GM04504 (cell line): Measurements from ENCODE around the gene UBXN7.
"Not testable (repeated sequence)": the region's sequence is repeated elsewhere in the genome, so short reads cannot be mapped to it uniquely, and the experiment has no call there.

Experiments used
- DNase-seq: peaks from one replicate; pipeline ENCODE4 v3.0.0-alpha.2; 2012; ENCODE audit warnings: low read depth

Gene UBXN7, protein sequence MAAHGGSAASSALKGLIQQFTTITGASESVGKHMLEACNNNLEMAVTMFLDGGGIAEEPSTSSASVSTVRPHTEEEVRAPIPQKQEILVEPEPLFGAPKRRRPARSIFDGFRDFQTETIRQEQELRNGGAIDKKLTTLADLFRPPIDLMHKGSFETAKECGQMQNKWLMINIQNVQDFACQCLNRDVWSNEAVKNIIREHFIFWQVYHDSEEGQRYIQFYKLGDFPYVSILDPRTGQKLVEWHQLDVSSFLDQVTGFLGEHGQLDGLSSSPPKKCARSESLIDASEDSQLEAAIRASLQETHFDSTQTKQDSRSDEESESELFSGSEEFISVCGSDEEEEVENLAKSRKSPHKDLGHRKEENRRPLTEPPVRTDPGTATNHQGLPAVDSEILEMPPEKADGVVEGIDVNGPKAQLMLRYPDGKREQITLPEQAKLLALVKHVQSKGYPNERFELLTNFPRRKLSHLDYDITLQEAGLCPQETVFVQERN

DNA sequence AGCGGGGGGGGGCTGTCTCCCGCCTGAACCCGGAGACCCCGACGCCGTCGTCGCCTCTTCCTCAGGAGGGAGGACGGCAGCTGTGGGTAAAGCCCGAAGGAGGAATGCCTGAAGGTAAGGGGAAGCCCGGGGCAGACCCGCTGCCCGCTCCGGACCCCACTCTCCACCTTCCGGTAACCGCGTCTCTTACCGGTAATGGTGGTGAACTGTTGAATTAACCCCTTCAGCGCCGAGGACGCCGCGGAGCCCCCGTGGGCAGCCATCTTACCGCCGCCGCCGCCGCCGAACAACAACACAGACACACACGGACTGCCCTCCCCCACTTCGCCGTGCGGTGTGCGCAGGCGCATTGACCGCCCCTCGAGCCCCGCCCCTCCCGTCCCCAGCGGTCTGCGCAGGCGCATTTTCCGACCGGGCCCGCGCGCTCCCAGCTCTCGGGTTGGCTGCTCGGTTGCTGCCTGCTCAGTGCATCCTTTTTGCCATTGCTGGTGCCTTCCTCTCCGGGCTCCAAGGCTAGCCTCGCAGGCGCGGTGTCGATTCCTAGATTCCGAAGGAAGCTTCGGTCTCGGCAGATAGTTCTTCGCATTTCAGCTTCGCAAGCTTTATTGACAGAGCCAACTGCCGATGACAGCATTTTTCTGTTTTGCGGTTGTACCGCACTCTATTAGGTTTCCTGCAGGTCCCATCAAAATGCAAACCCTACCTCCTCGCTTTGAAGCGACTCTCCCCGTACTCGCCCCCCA, at the start of gene UBXN7:
Gene UBXN7, minus strand, starts transcription at position 291 of the 743 bp plus-strand sequence. Its CDS starts 28 bp downstream, at position 263.
- DNase-seq: peak; percentile 85

GRCh38 chr3:196477678-196478077, 45.5 kb upstream of the UBXN7 start:
- no peak for DNase-seq

GRCh38 chr3:196472286-196472685, 40.1 kb upstream of the UBXN7 start:
- no peak for DNase-seq

DNA sequence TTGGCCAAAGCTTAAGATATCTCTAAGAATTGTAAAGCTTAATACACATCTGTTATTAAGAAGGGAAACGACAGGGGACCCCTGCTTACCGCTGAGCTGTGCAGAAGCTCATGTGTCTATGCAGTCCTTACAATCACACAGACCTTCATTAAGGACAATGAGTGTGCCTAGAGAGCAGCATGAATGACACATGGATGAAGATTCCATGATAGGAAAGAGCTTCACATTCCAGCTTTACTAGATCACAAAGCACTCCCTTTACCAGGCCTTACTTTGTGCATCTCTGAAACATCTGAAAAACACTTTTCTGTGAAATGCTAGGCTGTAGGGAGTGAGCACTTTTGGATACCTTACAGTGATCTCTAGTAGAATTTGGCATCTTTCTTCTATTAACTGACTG, 39.3 kb upstream of the UBXN7 start:
- peak; percentile 11 for DNase-seq

- DNase-seq: not testable (repeated sequence)
Measured at GRCh38 chr3:196470182-196470581, 38.0 kb upstream of the UBXN7 start.

- no peak for DNase-seq
Measured at GRCh38 chr3:196463804-196464203, 31.6 kb upstream of the UBXN7 start.

DNA sequence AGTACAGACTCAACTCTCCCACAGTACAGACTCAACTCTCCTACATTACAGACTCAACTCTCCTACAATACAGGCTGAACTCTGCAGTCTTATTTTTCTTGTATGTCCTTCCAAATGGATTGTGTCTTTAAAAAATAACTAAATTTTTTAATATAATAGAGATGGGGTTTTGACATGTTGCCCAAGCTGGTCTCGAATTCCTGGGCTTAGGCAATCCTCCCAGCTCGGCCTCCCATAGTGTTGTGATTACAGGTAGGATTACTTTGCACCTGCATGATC, 31.2 kb upstream of the UBXN7 start:
- no peak for DNase-seq

DNA sequence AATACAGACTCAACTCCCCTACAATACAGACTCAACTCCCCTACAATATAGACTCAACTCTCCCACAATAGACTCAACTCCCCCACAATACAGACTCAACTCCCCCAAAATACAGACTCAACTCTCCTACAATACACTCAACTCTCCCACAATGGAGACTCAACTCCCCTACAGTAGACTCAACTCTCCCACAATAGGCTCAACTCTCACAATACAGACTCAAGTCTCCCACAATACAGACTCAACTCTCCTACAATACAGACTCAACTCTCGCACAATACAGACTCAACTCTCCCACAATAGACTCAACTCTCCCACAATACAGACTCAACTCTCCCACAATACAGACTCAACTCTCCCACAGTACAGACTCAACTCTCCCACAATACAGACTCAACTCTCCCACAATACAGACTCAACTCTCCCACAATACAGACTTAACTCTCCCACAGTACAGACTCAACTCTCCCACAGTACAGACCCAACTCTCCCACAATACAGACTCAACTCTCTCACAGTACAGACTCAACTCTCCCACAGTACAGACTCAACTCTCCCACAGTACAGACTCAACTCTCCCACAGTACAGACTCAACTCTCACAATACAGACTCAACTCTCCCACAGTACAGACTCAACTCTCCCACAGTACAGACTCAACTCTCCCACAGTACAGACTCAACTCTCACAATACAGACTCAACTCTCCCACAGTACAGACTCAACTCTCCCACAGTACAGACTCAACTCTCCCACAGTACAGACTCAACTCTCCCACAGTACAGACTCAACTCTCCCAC, 30.7 kb upstream of the UBXN7 start:
- DNase-seq: not testable (repeated sequence)

- DNase-seq: no peak
Measured at GRCh38 chr3:196458063-196458462, 25.8 kb upstream of the UBXN7 start.

DNA sequence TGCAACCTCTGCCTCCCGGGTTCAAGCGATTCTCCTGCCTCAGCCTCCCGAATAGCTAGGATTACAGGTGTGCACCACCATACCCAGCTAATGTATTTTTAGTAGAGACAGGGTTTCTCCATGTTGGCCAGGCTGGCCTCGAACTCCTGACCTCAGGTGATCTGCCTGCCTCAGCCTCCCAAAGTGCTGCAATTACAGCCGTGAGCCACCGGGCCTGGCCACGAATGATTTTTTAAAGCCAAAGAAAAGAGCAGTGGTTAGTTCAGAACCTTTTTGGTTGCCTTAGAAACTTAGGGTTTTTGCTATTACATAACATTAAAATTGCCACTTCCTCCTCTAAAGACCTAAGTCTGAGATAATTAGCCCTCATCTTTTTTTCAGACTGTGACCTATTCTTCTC, 25.2 kb upstream of the UBXN7 start:
- not testable (repeated sequence) for DNase-seq

GRCh38 chr3:196454935-196455334, 22.7 kb upstream of the UBXN7 start:
- DNase-seq: no peak

DNA sequence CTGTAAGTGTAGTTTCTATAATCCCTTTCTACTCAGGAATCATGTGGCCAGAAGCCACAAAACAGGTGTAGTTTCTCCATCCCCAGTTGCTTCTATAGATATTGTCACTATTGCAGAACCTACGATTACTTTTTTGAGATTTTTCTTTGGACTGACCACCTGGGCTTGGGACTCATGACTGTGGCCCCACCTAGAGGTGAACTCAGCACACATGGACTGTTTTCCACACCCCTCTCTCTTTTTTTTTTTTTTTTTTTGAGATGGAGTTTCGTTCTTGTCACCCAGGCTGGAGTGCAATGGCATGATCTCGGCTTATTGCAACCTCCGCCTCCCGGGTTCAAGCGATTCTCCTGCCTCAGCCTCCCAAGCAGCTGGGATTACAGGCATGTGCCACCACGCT, 13.2 kb upstream of the UBXN7 start:
- not testable (repeated sequence) for DNase-seq

DNA sequence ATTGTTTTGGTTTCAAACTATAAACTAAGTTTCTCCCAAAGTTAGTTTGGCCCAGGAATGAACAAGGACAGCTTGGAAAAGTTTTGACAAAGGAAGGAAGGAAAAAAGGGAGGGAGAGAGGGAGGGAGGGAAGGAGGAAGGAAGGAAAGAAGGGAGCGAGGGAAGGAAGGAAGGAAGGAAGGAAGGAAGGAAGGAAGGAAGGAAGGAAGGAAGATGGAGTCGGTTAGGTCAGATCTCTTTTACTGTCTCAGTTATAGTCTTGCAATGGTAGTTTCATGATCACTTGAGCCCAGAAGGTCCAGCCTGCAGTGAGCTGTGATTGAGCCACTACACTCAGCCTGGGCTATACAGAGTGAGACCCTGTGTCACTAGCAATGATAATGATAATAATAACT, 12.3 kb upstream of the UBXN7 start:
- DNase-seq: no peak

DNA sequence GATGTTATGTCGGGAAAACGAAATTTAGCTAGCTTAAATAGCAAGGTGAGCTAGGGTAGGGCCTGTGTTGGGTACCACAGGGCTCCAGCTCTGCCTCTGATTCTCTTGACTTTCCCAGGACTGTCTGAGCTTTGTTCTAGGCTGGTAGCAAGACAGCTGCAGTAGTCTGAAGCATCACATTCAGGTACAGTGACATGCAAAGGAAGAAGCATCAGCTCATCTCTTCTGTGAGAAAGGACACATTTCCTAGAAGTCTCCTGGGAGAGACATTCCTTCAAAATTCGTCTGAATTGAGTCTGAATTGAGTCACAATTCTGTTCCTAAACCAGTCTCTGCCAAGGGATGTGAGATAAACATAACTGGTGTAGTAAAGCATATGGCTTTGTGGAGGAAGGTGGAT, 8.5 kb upstream of the UBXN7 start:
- DNase-seq: no peak

DNA sequence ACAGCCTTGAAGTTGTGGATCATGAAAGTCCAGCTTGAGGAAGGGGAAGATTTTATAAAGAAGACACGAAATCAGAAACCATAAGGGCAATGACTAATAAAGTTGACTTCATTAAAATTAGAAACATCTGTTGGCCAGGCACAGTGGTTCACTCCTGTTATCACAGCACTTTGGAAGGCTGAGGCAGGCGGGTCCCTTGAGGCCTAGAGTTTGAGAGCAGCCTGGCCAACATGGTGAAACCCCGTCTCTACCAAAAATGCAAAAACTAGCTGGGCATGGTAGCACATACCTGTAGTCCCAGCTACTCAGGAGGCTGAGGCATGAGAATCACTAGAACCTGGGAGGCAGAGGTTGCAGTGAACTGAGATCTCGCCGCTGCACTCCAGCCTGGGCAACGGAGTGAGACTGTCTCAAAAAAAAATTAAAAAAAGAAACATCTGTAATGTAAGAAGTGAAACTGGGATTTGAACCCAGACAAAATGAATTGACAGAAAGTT, 7.9 kb upstream of the UBXN7 start:
- peak; percentile 68 for DNase-seq

DNA sequence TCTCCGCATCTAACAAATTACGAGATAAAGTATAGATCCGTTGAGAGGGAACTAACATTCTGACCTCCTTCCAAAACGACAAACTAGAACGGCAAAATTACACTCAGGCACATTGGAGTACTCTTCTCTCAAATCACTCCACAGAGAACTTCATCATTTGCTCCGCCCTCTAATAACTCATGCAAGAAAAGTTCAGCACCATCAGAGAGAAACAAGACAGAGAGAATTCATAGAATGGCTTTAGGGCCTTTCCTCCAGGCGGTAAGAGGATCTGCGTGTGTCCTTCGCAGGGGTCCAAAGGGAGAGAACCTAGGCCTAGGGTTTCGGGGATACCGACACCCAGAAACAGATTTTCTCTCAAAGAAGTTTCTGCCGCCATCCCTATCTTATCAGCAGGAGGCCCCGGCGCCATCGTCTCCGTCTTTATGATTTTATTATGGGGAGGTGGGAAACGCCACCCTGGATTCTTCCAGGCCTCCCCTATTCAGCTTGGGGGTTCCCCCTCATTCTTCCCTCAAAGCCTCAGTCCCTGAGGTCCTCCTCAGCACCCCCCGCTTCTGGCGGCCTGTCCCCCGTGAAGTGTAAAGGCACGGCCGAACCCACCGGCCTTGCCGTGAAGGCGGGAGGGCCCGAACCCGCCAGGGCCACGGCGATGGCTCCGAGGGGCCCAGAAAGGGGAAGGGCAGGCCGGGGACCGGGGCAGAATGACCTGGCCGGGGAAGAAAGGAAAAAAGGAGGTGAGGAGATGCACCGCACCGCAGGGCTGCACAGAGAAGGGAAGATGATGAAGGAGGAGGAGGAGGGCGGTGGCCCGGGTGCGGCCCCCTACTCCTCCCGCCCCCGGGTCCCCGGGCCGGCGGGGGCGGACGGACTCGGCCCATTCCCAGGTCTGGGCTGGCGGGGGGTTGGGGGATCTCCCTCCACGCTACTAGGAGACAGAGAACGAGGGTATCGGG, 768 bp downstream of the UBXN7 start:
- no peak for DNase-seq

DNA sequence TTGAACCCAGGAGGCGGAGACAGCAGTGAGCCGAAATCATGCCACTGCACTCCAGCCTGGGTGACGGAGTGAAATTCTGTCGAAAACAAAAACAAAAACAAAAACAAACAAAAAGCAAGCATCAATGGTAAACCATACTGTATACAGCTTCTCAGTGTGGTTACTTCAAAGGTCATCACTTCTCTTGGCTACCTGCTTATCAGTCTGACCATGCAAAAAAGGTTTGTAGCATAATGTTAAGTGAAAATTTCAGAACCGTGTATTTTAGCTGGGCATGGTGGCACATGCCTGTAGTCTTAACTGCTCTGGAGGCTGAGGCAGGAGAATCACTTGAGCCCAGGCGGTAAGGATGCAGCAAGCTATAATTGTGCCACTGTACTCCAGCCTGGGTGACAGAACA, 4.2 kb downstream of the UBXN7 start:
- DNase-seq: no peak

GRCh38 chr3:196424421-196424820, 7.8 kb downstream of the UBXN7 start:
- DNase-seq: not testable (repeated sequence)

GRCh38 chr3:196423044-196423781, 9.0 kb downstream of the UBXN7 start:
- DNase-seq: no peak

DNA sequence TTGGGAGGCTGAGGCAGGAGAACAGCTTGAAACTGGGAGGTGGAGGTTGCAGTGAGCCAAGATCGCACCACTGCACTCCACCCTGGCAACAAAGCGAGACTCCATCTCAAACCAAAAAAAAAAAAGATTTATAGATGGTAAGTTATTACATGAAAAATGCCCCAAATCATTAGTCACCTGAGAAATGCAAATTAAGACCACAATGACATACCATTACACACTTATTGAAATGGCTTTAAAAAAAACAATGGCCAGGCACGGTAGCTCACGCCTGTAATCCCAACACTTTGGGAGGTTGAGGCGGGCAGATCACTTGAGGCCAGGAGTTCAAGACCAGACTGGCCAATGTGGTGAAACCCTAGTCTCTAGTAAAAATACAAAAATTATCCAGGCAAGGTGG, 10.6 kb downstream of the UBXN7 start:
- DNase-seq: not testable (repeated sequence)

DNA sequence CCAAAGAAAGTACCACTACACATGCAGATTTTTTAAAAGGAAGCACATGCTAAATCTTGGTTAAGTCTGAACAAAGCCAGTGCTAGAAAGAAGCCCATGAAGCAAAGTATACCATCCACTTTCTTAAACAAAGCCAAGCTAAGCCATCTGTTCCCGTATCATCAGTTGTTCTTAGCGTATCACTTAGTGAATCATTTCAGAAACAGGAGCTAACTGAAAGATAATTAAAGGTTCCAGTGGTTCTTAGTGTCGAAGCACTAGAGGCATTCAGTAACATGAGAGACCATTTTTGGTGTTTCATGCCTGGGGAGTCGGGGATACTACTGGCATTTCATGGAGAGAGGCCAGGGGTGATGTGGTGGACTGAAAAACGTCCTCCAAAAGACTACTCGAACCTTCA, 12.8 kb downstream of the UBXN7 start:
- DNase-seq: no peak
